K562 (cell line): ENCODE data around the gene SAMD10. TPM values are rescaled to one million over a fixed set of nuclear protein-coding genes. Genes with fewer than 3 reads are reported as not detected.

Source experiments
- ARID3A ChIP-seq: IDR thresholded peaks from 2 replicates; pipeline ENCODE4 v1.6.1; 2012; ENCODE audit warnings: low read depth, low read length, improper control_type of control experiment, borderline replicate concordance
- C11orf30 ChIP-seq: fragments of 450-650 bp; IDR thresholded peaks from 2 replicates; pipeline ENCODE4 v1.6.1; 2016; ENCODE audit warnings: low read depth, mild to moderate bottlenecking
- CHD1 ChIP-seq: fragments of 200-600 bp; sonication (generic); IDR thresholded peaks from one replicate; pipeline ENCODE4 v1.6.1; 2012; ENCODE audit warnings: mild to moderate bottlenecking, moderate library complexity, low read length, inconsistent platforms
- JUND ChIP-seq, 2 experiments: IDR thresholded peaks; 2 replicates in 1 of 2; 3 replicates in 1 of 2; pipeline ENCODE4 v1.6.1; 2011; ENCODE audit warnings: borderline replicate concordance in 2 of 2, low read depth in 2 of 2, low read length in 2 of 2, improper control_type of control experiment in 1 of 2, missing biosample characterization in 1 of 2, missing genetic modification characterization in 1 of 2, missing genetic modification reagents in 1 of 2
- LEF1 ChIP-seq: fragments of 450-650 bp; IDR thresholded peaks from 2 replicates; pipeline ENCODE4 v1.6.1; 2016; ENCODE audit warnings: mild to moderate bottlenecking
- MCM5 ChIP-seq: fragments of 450-650 bp; IDR thresholded peaks from 2 replicates; pipeline ENCODE4 v1.6.1; 2016; ENCODE audit warnings: low read depth
- NFE2L1 ChIP-seq: fragments of 450-650 bp; IDR thresholded peaks from 2 replicates; pipeline ENCODE4 v1.6.1; 2016; ENCODE audit warnings: missing genetic modification characterization, low read depth, mild to moderate bottlenecking, missing compliant biosample characterization, moderate library complexity, borderline replicate concordance
- NR2C2 ChIP-seq, 2 experiments: fragments of 200-800 bp in 1 of 2; sonication (Bioruptor generic) in 1 of 2; sonication (generic) in 1 of 2; formaldehyde crosslinking in 1 of 2; IDR thresholded peaks; 2 replicates each; pipeline versions ENCODE4 v1.6.1 to v1.8.0; 2016 to 2022; ENCODE audit warnings: mild to moderate bottlenecking in 1 of 2, missing compliant biosample characterization in 1 of 2, missing genetic modification characterization in 1 of 2, missing genetic modification reagents in 1 of 2
- RNF2 ChIP-seq: sonication (generic); IDR thresholded peaks from 2 replicates; pipeline ENCODE4 v1.6.1; 2016
- SIX5 ChIP-seq, 2 experiments: IDR thresholded peaks; 2 replicates each; pipeline ENCODE4 v1.6.1; 2011; ENCODE audit warnings: low read length in 2 of 2, borderline replicate concordance in 1 of 2, low read depth in 1 of 2, mild to moderate bottlenecking in 1 of 2, moderate library complexity in 1 of 2; ENCODE audit not compliant: insufficient read depth in 1 of 2
- TCF7 ChIP-seq: sonication (generic); IDR thresholded peaks from 2 replicates; pipeline ENCODE4 v1.6.1; 2016; ENCODE audit warnings: antibody characterized with exemption, borderline replicate concordance
- XRCC5 ChIP-seq: fragments of 200-400 bp; formaldehyde crosslinking; IDR thresholded peaks from 2 replicates; pipeline ENCODE4 v1.6.1; 2017; ENCODE audit warnings: low read depth, mild to moderate bottlenecking, low read length
- YY1 ChIP-seq, 3 experiments: IDR thresholded peaks; 2 replicates each; pipeline ENCODE4 v1.6.1; 2011; ENCODE audit warnings: low read length in 2 of 3, mild to moderate bottlenecking in 2 of 3, moderate library complexity in 2 of 3, borderline replicate concordance in 1 of 3, control low read depth in 1 of 3, low read depth in 1 of 3; ENCODE audit not compliant: insufficient read depth in 3 of 3, insufficient replicate concordance in 2 of 3, control insufficient read depth in 1 of 3, insufficient read length in 1 of 3; ENCODE audit errors: extremely low read depth in 1 of 3
- ZKSCAN3 ChIP-seq: fragments of 250-450 bp; sonication (Bioruptor Pico); IDR thresholded peaks from 2 replicates; pipeline ENCODE4 v1.4.0; 2020
- ZNF23 ChIP-seq: fragments of 250-450 bp; sonication (Bioruptor Pico); IDR thresholded peaks from 2 replicates; pipeline ENCODE4 v1.4.0; 2020; ENCODE audit warnings: mild to moderate bottlenecking
- polyA plus RNA-seq, 8 experiments: library from polyadenylated mRNA; depleted of rRNA in 4 of 8; stranded (reverse) in 5 of 8; unstranded in 3 of 8; fragments of >200 nt; fragmentation: Nextera tagmentation in 2 of 8; fragmentation: Illumina TruSeq in 1 of 8; extraction: Ambion mirVana in 2 of 8; extraction: Trizol in 1 of 8; gene quantifications; 2 replicates each; pipeline versions ENCODE4 v1.2.1 to v1.2.3, GENCODE V29; 2011 to 2014; ENCODE audit warnings: inconsistent platforms in 1 of 8, missing spikeins in 1 of 8
- total RNA-seq, 7 experiments: library from RNA; depleted of rRNA in 6 of 7; stranded (reverse); fragments of >200 nt in 6 of 7; fragmentation: Illumina TruSeq in 2 of 7; extraction: Trizol in 2 of 7; gene quantifications; 2 replicates each; pipeline versions ENCODE4 v1.2.1 to v1.2.3, GENCODE V29; 2011 to 2021; ENCODE audit warnings: low replicate concordance in 1 of 7
- TF ChIP-seq, protein P1 (sequence below): fragments of 250-450 bp; sonication (Bioruptor Pico); IDR thresholded peaks from 2 replicates; pipeline ENCODE4 v1.4.0; 2020; ENCODE audit warnings: mild to moderate bottlenecking, moderate library complexity, borderline replicate concordance

SAMD10 gene
- total and polyA plus RNA-seq, 9 of the 15 experiments (the other 6 are each of a cell fraction or from before 2014, with no cell fraction given), result 0.37 to 15.2 (median 4.8) TPM

- TF ChIP-seq NR2C2 (CRISPR knock-in tag; IDR thresholded peaks at IDR 0.05), result no peak
- TF ChIP-seq NR2C2 (tag; IDR thresholded peaks at IDR 0.05), result peak; percentile 82
- TF ChIP-seq SIX5 (IDR thresholded peaks at IDR 0.05; ENCODE audit: borderline replicate concordance in 1 of 2, insufficient read depth in 1 of 2, low read depth in 1 of 2, low read length in 2 of 2), result no peak
- TF ChIP-seq ARID3A, result no peak
- TF ChIP-seq ZNF23 (CRISPR knock-in tag), result no peak
- TF ChIP-seq YY1 (IDR thresholded peaks at IDR 0.05; ENCODE audit: borderline replicate concordance in 1 of 3, control insufficient read depth in 1 of 3, extremely low read depth in 1 of 3, insufficient read depth in 3 of 3, insufficient read length in 1 of 3, insufficient replicate concordance in 2 of 3, low read depth in 1 of 3, low read length in 2 of 3), result peak; percentile 28 to 83 (median 58)
- TF ChIP-seq NFE2L1 (tag), result no peak
- TF ChIP-seq TCF7, result no peak
- no peak for TF ChIP-seq RNF2
- peak; percentile 40; the same call in 1 of the 2 replicates for TF ChIP-seq JUND (IDR thresholded peaks at IDR 0.05; ENCODE audit: borderline replicate concordance, low read depth, low read length)
- no peak; the same call in 2 of the 3 replicates for TF ChIP-seq JUND (tag; IDR thresholded peaks at IDR 0.05; ENCODE audit: borderline replicate concordance, low read depth, low read length)
- no peak for TF ChIP-seq C11orf30
- TF ChIP-seq, protein P1, sequence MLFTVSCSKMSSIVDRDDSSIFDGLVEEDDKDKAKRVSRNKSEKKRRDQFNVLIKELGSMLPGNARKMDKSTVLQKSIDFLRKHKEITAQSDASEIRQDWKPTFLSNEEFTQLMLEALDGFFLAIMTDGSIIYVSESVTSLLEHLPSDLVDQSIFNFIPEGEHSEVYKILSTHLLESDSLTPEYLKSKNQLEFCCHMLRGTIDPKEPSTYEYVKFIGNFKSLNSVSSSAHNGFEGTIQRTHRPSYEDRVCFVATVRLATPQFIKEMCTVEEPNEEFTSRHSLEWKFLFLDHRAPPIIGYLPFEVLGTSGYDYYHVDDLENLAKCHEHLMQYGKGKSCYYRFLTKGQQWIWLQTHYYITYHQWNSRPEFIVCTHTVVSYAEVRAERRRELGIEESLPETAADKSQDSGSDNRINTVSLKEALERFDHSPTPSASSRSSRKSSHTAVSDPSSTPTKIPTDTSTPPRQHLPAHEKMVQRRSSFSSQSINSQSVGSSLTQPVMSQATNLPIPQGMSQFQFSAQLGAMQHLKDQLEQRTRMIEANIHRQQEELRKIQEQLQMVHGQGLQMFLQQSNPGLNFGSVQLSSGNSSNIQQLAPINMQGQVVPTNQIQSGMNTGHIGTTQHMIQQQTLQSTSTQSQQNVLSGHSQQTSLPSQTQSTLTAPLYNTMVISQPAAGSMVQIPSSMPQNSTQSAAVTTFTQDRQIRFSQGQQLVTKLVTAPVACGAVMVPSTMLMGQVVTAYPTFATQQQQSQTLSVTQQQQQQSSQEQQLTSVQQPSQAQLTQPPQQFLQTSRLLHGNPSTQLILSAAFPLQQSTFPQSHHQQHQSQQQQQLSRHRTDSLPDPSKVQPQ (CRISPR knock-in tag), result no peak
- peak; percentile 30 for TF ChIP-seq CHD1
- TF ChIP-seq XRCC5, result 0 out of 2 replicates have a peak, but pooled peaks have one; percentile 12
- TF ChIP-seq MCM5, result no peak
- TF ChIP-seq LEF1, result no peak
- TF ChIP-seq ZKSCAN3 (CRISPR knock-in tag), result no peak
These were observed 10.3 kb downstream of the SAMD10 start (continued) for GRCh38 chr20:63968928-63969760.
